Esophagus (tissue), 2 donors: ENCODE data around the gene SLIT1. TPM values are rescaled to one million over a fixed set of nuclear protein-coding genes. Genes with fewer than 3 reads are reported as not detected.

ENCODE experiments used
- H3K27ac ChIP-seq, 2 donors: one replicate each; pipeline ENCODE4 v1.5.1; 2013; ENCODE audit warnings: low read depth in 2 of 2, mild to moderate bottlenecking in 2 of 2, inconsistent platforms in 1 of 2, low read length in 1 of 2, moderate library complexity in 1 of 2
- H3K27me3 ChIP-seq, 2 donors: one replicate each; pipeline ENCODE4 v1.6.1; 2013; ENCODE audit warnings: low read length in 2 of 2, control low read depth in 1 of 2, mild to moderate bottlenecking in 1 of 2; ENCODE audit not compliant: insufficient read depth in 2 of 2, control insufficient read depth in 1 of 2
- H3K36me3 ChIP-seq, 2 donors: one replicate each; pipeline ENCODE4 v1.6.1; 2013; ENCODE audit warnings: low read length in 1 of 2; ENCODE audit not compliant: control insufficient read depth in 2 of 2, insufficient read depth in 2 of 2
- H3K4me1 ChIP-seq, 2 donors: one replicate each; pipeline ENCODE4 v1.6.1; 2013; ENCODE audit warnings: low read length in 1 of 2; ENCODE audit not compliant: control insufficient read depth in 2 of 2, insufficient read depth in 2 of 2
- H3K4me3 ChIP-seq, 2 donors: one replicate each; pipeline ENCODE4 v1.5.1; 2013; ENCODE audit warnings: low read length in 2 of 2, mild to moderate bottlenecking in 2 of 2, low read depth in 1 of 2, moderate library complexity in 1 of 2
- H3K9me3 ChIP-seq, 2 donors: one replicate each; pipeline ENCODE4 v1.6.1; 2013; ENCODE audit warnings: mild to moderate bottlenecking in 2 of 2, low read depth in 1 of 2, low read length in 1 of 2, moderate library complexity in 1 of 2; ENCODE audit not compliant: control insufficient read depth in 2 of 2, insufficient read depth in 1 of 2
- WGBS, 2 donors: extraction: QIAGEN DNeasy Blood & Tissue Kit; methylation state at CpG; one replicate each; pipeline ENCODE4 v1.1.7; 2013; 5-methylcytosine and 5-hydroxymethylcytosine counted together
- polyA plus RNA-seq, 2 donors: library from polyadenylated mRNA; stranded (reverse); fragments of 200-250 nt; gene quantifications; one replicate each; pipeline ENCODE4 v1.2.3, GENCODE V29; 2013
- donor health status: healthy with polysubstance abuse.
- donor health status: Bipolar disorder and iron deficiency.

Gene SLIT1
- polyA plus RNA-seq, 2 donors = 0.02 TPM

DNA sequence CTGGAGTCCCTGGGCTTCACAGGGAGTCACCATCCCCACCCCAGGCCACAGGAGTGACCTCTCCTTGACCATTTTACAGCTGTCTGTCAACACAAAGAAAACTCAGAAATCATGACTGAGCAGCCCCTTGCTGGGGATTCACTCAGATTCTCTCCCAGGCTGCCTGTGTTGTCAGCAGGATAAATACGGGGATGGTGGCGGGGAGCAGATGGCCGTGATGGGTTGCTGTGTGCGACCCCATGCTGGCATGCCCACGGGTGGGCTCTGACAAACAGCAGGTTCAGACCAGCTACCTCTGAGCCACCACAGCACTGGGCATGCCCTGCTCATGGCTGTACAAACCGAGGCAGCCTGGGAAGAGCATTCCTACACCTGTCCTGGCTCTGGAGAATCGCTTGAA, 136.1 kb downstream of the SLIT1 start:
- 81 to 84% methylated on average over 7 of the region's 7 CpGs for WGBS, 2 donors
- Histone ChIP-seq H3K27me3 (no peaks in the 10 kb centered on the region), H3K4me3 (no peak overlapping the region), H3K27ac (no peak overlapping the region), H3K9me3 (peaks cover 0 to 2% of the 10 kb centered on the region in 2 donors), H3K4me1 (no peaks in the 10 kb centered on the region), H3K36me3 (no peaks in the 10 kb centered on the region)

DNA sequence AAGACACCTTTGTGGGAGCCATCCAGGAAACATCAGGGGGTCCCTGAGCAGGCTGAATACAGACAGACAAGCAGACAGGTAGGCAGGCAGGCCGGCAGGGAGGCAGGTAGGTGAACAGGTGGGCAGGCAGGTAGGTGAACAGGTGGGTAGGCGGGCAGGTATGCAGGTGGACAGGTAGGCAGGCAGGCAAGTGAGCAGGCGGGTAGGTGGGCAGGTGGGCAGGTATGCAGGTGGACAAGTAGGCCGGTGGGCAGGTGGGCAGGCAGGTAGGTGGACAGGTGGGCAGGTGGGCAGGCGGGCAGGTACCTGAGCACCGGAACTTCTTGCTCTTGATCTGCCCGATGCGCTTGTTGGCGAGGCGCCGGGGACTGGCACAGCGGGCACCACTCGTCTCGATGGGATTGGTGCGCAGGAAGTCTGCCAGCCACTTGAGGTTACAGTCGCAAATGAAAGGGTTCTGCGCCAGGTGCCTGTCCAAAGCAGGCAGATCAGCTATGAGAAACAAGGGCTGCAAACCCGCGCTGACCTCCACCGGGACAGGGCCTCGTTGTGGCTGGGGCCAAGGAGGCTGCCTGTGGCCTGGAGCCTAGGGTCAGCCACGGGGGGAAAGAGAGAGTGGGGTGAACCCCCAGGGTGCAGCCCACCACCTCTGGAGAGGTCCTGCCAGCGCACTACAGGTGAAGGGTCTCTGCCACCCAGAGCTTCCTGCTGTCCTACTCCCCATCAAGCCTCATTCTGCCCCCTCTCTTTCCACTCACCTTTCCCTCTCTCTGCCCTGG, 136.9 kb downstream of the SLIT1 start:
- Histone ChIP-seq H3K27ac (no peak overlapping the region), H3K27me3 (no peaks in the 10 kb centered on the region), H3K9me3 (peaks cover 0 to 2% of the 10 kb centered on the region in 2 donors), H3K4me3 (no peak overlapping the region), H3K4me1 (no peaks in the 10 kb centered on the region), H3K36me3 (no peaks in the 10 kb centered on the region)
- 90 to 95% methylated on average over 21 to 23 of the region's 23 CpGs for WGBS, 2 donors

DNA sequence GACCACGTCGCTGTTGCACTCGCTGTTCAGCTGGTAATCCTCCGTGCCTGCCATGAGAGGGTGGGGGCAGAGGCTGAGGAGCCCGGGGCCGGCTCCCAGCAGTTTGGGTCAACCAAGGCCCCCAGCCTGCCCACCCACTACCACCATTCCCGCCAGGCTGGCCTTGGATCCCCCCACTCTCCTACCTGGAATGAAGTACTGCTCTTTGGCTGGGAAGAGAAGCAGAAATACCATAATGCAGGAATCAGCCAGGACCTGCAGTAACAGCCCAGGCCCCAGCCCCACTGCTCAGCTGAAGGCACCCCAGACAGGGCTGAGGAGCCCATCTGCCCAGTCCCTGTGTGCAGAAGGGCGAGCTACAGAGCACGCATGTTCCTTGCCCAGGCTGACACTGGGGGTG, 138.0 kb downstream of the SLIT1 start:
- WGBS, 2 donors = 89 to 95% methylated on average over 9 of the region's 9 CpGs
- Histone ChIP-seq H3K27me3 (no peaks in the 10 kb centered on the region), H3K36me3 (no peaks in the 10 kb centered on the region), H3K27ac (no peak overlapping the region), H3K4me1 (no peaks in the 10 kb centered on the region), H3K9me3 (peaks cover 0 to 2% of the 10 kb centered on the region in 2 donors), H3K4me3 (no peak overlapping the region)

- H3K27me3 ChIP-seq = no peaks in the 10 kb centered on the region
- peaks cover 0 to 2% of the 10 kb centered on the region in 2 donors for H3K9me3 ChIP-seq
- no peaks in the 10 kb centered on the region for H3K4me1 ChIP-seq
- no peaks in the 10 kb centered on the region for H3K36me3 ChIP-seq
- no peak overlapping the region for H3K4me3 ChIP-seq
- no peak overlapping the region for H3K27ac ChIP-seq
- 65 to 82% methylated on average over 4 to 5 of the region's 5 CpGs for WGBS, 2 donors
Measured at GRCh38 chr10:97047083-97047736, 138.5 kb downstream of the SLIT1 start.

GRCh38 chr10:97046456-97047082, 139.2 kb downstream of the SLIT1 start:
- no peak overlapping the region for H3K4me3 ChIP-seq
- H3K27ac ChIP-seq = no peak overlapping the region
- H3K4me1 ChIP-seq = no peaks in the 10 kb centered on the region
- no peaks in the 10 kb centered on the region for H3K27me3 ChIP-seq
- WGBS, 2 donors = 50 to 67% methylated on average over 11 of the region's 11 CpGs
- no peaks in the 10 kb centered on the region for H3K36me3 ChIP-seq
- peaks cover 0 to 2% of the 10 kb centered on the region in 2 donors for H3K9me3 ChIP-seq

GRCh38 chr10:97043563-97043855, 142.2 kb downstream of the SLIT1 start:
- no peaks in the 10 kb centered on the region for H3K4me1 ChIP-seq
- peaks cover 0 to 2% of the 10 kb centered on the region in 2 donors for H3K9me3 ChIP-seq
- no peak overlapping the region for H3K27ac ChIP-seq
- H3K36me3 ChIP-seq = no peaks in the 10 kb centered on the region
- no peaks in the 10 kb centered on the region for H3K27me3 ChIP-seq
- no peak overlapping the region for H3K4me3 ChIP-seq
- 83 to 88% methylated on average over 12 to 14 of the region's 14 CpGs for WGBS, 2 donors

DNA sequence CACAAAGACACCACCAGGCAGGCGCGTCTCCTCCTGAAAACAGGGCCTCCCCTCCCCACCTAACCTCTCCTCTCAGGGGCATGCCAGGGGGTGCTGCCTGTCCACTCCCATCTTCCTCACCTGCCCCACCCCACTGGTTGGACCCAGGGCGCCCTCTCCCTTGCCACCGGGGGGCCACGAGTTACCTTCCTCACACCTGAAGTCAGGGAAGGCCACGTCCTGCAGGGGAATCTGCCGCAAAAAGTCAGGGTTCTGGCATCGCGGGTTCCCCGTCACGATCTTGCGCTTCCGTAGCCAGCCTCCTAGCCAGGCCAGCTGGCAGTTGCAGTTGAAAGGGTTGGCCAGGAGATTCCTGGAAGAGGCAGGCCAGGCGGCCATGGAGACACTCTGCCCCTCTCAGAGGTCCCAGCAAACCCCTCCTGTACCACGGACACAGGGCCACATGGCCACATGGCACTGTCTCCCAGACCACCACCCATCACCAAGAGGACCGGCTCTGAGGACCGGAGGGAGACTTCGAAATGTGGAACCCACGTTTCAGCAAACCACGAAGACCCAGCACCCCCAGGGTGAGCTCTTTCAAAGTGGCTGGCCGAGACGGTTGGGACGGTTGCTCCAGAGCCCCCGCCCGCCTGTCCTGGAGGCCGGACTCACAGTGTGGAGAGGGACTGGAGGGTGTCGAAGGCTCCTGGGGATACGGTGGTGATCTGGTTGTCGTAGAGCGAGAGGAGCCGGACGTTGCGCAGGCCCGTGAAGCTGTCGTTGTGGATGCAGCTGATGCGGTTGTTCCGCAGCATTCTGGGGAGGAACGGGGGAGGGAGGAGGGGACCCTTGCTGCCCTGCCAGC, 142.8 kb downstream of the SLIT1 start:
- peaks cover 0 to 2% of the 10 kb centered on the region in 2 donors for H3K9me3 ChIP-seq
- H3K27ac ChIP-seq = no peak overlapping the region
- peaks cover 0 to 2% of the 10 kb centered on the region in 2 donors for H3K4me1 ChIP-seq
- H3K36me3 ChIP-seq = no peaks in the 10 kb centered on the region
- no peaks in the 10 kb centered on the region for H3K27me3 ChIP-seq
- no peak overlapping the region for H3K4me3 ChIP-seq
- WGBS, 2 donors = 92 to 93% methylated on average over 38 of the region's 38 CpGs

GRCh38 chr10:97042081-97042480, 143.7 kb downstream of the SLIT1 start:
- Histone ChIP-seq H3K4me3 (no peak overlapping the region), H3K9me3 (peaks cover 0 to 2% of the 10 kb centered on the region in 2 donors), H3K27me3 (no peaks in the 10 kb centered on the region), H3K36me3 (no peaks in the 10 kb centered on the region), H3K4me1 (peaks cover 0 to 4% of the 10 kb centered on the region in 2 donors), H3K27ac (no peak overlapping the region)
- WGBS, 2 donors = 89% methylated on average over 5 of the region's 5 CpGs

GRCh38 chr10:97040706-97041105, 145.1 kb downstream of the SLIT1 start:
- Histone ChIP-seq H3K36me3 (no peaks in the 10 kb centered on the region), H3K9me3 (peaks cover 0 to 2% of the 10 kb centered on the region in 2 donors), H3K27me3 (no peaks in the 10 kb centered on the region), H3K27ac (no peak overlapping the region), H3K4me3 (no peak overlapping the region), H3K4me1 (peaks cover 0 to 4% of the 10 kb centered on the region in 2 donors)
- WGBS, 2 donors = 84 to 85% methylated on average over 8 of the region's 8 CpGs
